GM18502 (cell line): Measurements from ENCODE around the gene SLC7A6OS.

Experiments
- ATAC-seq: cut with Tn5 transposase; IDR thresholded peaks from one replicate; pipeline ENCODE4 v1.9.1; 2021; ENCODE audit warnings: mild to moderate bottlenecking; ENCODE audit not compliant: unreplicated experiment, poor library complexity

The SLC7A6OS gene

GRCh38 chr16:68283346-68283745, 27.4 kb downstream of the SLC7A6OS start:
- no peak for ATAC-seq

DNA sequence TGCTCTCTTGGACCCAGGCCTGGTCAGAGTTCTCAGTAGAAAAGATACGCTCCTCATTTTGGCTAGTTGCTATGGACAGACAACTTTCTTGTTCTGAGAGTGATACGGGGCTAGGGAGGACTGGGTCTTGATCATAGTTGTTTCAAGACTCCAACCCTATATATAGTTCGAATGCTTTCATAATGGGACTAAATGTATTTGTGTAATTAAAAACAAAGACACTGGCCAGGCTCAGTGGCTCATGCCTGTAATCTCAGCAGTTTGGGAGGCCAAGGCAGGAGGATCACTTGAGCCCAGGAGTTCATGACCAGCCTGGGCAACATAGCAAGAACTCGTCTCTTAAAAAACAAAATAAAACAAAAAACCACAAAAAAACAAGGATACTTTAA, 28.7 kb downstream of the SLC7A6OS start:
- no peak for ATAC-seq

- no peak for ATAC-seq
These were observed 29.2 kb downstream of the SLC7A6OS start for GRCh38 chr16:68281368-68282063.

- no peak for ATAC-seq
These were observed 30.8 kb downstream of the SLC7A6OS start for GRCh38 chr16:68279726-68280558.

DNA sequence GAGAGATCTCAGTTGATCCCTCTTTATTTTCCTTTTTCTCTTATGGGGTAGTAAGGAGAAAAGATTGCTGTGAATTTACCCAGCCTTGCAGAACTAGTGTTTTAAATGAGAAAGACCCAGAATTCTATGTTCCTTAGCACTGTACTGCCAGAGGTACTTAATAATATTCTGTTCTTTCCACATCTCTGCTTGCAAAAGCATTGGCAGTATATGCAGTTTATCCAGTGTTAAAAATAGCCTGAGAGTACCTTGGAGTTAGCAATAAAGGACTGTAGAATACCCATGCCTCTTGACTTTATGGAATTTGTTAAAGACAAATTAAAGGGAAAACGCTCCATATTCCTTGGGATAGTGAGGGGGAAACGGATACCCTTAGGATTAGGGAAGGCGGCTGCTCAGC, 34.5 kb downstream of the SLC7A6OS start:
- ATAC-seq, result no peak

- ATAC-seq, result peak; percentile 73
These were observed 35.0 kb downstream of the SLC7A6OS start for GRCh38 chr16:68275611-68276191.

GRCh38 chr16:68274441-68274840, 36.3 kb downstream of the SLC7A6OS start:
- ATAC-seq, result no peak

DNA sequence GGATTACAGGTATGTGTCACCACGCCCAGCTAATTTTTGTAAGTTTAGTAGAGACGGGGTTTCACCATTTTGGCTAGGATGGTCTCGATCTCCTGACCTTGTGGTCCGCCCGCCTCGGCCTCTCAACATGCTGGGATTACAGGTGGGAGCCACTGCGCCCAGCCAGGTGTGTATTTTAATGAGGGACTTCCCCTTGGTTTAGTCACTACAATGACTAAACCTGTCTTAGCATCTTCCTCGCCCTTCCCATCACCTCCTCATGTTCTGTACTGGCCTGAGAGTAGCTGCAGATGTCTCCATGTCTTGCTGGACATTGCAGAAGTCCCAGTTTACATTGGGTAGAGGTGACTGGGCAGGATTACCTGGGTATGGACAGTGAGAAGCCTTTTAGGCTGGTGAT, 36.9 kb downstream of the SLC7A6OS start:
- ATAC-seq, result no peak

DNA sequence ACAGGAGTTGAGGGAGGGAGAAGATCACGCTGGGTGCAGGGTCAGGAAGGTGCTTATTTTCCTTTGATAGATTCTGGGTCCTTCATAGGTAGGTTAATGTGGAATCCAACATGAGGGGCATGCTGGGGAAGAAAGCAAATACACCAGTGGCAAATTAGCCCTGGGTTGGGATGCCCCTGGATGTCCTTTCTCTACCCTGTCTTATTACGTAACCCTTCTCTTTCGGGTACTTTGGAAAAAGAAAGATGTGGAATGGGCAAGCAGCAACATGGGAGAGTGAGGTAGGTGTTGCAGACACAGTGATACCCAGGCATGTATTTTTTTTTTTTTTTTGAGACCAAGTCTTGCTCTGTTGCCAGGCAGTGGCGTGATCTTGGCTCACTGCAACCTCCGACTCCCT, 37.3 kb downstream of the SLC7A6OS start:
- no peak for ATAC-seq

DNA sequence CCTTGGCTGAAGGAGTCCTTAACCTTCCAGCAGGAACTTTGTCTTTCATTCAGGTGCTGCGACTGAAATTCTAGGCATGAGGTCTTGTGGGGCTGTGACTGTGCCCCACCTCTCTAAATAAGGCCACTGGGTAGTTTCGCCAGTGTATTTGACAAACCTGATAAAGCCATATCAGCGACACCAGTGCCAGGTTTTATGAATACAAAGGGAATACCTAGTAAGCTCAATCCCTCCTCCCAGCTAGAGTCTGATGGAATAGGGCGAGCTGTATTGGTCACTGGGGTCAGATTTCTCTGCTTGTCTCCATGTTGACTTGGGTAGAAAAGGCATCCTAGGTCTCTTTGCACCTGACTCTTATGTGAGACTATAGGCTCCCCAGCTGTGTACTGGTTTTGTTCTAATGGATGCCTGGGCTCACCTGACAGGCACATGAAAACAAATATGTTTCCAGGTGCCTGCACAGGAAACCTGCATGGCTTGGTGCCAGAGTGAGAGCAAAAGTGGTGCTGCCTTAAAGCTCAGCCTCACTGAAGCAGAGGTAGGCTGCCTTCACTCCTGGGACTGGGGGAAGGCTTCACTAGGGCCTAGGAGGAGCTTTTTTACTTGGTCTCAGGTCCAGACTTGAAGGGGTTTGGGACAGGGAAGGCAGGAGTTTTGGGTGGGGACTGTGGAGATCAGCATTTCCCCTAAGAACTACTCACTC, 38.1 kb downstream of the SLC7A6OS start:
- ATAC-seq, result no peak

DNA sequence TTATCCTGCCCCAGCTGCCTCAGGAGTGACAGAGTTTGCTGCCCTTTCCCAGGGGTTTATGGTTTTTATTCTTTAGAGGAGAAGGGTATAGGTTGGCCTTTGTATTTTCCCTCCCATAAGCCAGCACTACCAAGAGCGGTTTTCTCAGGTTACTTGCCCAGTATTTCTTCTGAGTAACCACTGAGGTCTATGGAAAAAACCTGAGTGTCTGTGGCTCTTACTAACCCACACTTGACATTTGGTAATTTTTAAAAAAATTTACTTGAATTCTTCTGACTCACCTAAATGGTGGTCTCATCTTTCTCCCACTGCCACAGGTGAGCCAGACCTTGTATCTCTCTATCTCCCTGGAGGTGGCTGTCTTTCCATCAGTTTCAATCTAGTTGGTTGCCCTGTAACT, 40.4 kb downstream of the SLC7A6OS start:
- no peak for ATAC-seq

DNA sequence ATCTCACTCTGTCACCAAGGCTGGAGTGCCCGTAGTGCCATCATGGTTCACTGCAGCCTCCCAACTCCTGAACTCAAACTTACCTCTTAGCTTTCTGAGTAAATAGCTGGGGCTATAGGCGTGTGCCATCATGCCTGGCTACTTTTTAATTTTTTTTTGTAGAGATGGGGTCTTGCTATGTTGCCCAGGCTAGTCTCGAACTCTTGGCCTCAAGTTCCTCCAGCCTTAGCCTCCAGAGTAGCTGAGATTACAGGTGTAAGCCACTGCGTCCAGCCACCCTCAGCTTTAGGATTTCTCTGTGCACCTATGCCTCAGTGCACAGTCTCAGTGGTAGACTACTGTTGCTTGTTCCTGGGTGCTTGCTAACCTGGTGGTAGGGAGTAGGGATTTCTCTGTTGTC, 41.0 kb downstream of the SLC7A6OS start:
- no peak for ATAC-seq

- ATAC-seq, result no peak
These were observed 42.9 kb downstream of the SLC7A6OS start for GRCh38 chr16:68267612-68268405.

DNA sequence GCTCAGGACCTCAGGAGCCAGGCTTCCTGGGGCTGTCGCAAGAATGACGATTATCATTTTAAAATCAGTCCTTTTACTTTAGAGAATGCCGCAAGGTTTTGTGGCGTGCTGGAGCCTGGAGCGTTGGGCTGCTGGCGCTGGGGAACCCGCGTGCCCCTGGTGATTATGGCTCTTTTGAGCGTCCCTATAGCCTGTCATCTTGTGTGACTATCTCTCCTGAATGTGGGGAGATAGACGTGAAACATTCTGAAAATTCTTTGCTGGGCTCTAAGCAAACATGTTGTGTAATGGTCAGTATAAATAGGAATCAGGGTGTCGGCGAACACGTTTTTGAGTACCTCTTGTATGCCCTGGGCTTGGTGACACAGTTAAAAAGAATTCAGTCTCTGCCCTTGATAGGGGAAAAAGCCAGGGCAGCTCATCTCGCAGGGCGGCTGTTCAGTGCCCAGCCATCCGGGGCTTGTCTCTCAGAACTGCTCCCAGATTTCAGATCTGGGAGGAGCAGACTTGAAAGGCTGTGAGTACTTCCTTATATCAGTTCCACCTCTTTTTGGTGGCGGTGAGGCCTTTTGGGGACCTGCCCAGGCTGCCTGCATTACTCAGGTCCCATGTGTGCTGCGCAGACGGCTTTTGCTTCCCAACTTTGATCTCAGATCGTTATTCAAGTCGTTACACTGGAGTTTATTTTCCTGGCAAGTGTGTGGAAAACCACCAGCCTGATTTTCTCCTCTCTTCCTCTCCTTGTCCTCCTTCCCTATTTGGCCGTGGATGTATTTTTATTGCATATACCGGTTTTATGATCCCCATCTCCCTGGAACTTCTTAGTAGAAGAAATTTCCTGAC, 45.4 kb downstream of the SLC7A6OS start:
- peak; percentile 12 for ATAC-seq

DNA sequence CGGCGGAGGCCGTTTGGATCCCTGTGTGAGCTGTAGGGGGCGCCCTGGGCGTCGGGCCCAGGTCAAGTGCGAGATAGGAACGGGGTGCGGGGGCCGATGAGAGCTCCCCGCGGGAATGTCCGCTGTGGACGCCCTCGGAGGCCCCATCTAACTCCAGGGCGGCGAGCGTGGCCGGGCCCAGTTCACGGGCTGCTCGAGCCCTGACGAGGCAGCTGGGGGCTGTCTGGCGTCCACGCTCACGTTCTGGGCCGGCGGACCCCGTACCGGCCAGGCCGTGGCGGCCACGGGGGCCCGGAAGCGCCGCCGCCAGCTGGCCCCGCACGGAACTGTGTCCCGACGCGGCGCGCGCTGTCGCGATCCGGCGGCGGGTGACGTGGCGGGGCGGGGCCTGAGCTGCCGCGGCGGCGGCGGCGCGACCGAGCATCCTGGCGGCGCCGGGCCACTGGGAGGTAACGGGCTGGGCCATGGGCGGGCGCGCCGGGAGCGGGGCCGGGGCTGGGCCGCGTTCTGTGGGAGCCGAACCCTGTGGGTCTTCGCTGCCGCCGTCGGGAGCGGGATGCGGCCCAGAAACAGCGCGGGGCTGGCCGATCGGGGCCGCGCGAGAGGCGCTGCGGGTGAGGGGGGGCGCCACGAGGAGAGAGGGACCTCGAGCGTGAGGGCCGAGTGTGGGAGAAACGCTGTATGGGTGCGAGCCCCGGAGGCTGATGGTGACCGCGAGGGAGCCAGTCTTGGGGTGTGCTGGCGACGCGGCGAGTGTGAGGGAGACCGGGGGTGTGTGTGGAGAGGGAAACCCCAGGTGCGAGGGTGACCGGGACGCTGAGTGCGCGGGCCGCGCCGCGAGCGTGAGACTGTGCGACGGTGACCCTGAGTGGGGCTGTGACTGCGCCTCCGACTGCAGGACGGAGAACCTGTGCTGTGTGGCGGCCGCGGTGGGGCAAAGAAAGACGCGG, 46.3 kb downstream of the SLC7A6OS start, which contains the start of gene SLC7A6:
TSS of gene SLC7A6 (plus strand) at position 399 of the 950 bp plus-strand sequence. CDS start 10,201 bp downstream, outside the sequence.
- ATAC-seq, result peak; percentile 62

DNA sequence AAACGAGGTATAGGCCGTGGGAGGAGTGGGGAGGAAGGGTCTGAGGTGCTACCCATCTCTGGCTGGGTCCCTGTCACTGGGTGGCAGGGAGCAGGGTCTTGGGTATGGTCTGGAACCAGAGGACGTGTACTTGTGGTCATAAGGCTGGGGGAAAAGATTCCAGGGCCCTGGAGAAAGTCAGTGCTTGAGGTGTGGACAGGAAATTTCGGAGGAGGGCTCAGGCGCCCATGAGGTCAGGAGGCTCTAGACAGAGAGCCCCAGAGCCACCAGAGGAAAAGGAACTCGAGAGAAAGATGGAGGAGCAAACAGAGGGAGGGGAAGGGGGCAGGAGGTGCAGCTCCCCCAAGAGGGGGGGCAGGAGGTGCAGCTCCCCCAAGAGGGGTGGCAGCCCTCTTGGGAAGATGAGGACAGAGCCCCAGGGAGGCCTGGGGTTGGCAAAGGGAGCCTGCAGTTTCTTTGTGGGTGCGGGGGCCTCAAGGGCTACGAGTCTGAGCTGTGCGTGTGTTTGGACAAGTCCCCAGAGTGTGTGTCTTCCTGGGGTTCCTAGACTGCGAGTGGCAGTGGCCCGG, 47.1 kb downstream of the SLC7A6OS start:
- no peak for ATAC-seq

DNA sequence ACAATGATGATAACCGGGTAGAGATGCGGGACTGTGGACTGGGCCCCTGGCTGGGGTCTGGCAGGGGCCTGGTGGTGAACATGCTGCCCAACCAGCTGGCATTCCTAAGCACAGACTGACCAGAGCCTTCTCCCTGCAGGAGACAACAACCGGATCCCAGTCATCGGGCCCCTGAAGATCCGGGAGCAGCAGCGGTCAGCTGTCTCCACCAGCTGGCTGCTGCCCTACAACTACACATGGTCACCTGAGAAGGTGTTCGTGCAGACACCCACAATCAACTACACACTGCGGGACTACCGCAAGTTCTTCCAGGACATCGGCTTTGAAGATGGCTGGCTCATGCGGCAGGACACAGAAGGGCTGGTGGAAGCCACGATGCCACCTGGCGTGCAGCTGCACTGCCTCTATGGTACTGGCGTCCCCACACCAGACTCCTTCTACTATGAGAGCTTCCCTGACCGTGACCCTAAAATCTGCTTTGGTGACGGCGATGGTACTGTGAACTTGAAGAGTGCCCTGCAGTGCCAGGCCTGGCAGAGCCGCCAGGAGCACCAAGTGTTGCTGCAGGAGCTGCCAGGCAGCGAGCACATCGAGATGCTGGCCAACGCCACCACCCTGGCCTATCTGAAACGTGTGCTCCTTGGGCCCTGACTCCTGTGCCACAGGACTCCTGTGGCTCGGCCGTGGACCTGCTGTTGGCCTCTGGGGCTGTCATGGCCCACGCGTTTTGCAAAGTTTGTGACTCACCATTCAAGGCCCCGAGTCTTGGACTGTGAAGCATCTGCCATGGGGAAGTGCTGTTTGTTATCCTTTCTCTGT, 51.5 kb downstream of the SLC7A6OS start:
- ATAC-seq, result no peak
